ENCODE data around the gene RBM44. TPM values are rescaled to one million over a fixed set of nuclear protein-coding genes. Genes with fewer than 3 reads are reported as not detected.

The RBM44 gene
- total and polyA plus RNA-seq, 3 donors from 2014 or later: 15.0 to 23.4 (median 21.1) TPM

DNA sequence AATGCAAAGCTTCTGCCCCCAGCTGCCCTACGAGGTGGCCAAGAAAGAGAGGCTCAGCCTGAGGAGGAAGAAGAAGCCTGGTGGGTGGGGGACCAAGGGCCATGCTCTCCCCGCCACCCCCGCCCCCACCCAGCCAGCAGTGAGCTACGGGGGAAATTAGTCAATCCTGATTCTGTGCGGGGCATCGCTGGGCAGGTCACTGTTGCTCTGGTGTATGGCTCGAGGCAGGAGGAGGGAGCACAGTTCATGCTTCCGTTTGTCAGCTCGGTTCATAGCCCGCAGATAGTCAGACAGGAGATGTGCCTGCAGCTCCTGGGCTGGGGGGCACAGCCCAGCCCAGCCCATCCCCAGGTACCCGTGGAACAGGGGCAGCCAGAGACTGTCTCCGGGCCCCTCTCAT lies 78.0 kb downstream of the RBM44 start:
- DNase-seq: no peak
- no peak overlapping the region for H3K4me3 ChIP-seq

DNA sequence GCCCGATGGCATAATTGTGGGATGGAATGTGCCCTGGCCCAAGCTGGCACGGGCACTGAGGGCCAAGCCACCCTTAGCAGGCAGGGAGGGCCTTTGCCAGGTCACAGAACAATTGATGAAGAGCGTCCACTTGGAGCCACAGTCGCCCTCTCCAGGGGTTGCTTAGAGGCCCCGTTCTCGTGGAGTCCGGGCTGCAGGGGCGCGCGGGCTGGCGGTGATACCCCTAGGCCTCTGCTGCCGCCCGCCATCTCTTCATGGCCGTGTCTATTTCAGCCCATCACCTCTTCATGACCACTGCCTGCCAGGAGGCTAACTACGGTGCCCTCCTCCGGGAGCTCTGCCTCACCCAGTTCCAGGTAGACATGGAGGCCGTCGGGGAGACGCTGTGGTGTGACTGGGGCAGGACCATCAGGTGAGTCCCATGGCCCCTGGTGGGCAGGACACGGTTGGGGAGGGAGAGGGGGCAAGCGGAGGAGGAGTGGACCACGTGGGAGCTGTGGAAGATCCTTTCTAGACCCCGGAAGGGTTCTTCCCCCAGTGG lies 78.4 kb downstream of the RBM44 start:
- DNase-seq: no peak
- Histone ChIP-seq H3K4me1 (peaks cover 25% of the 10 kb centered on the region), H3K27me3 (no peaks in the 10 kb centered on the region), H3K27ac (no peak overlapping the region), H3K4me3 (no peak overlapping the region), H3K36me3 (ENCODE audit: low read depth, missing control alignments) (no peaks in the 10 kb centered on the region), H3K9me3 (no peaks in the 10 kb centered on the region)
- intact Hi-C loops (cut with DNase I; ENCODE audit: low total_unique reads): no loop called here
- TF ChIP-seq POLR2A (IDR thresholded peaks at IDR 0.05): no peak
- TF ChIP-seq, protein P1, sequence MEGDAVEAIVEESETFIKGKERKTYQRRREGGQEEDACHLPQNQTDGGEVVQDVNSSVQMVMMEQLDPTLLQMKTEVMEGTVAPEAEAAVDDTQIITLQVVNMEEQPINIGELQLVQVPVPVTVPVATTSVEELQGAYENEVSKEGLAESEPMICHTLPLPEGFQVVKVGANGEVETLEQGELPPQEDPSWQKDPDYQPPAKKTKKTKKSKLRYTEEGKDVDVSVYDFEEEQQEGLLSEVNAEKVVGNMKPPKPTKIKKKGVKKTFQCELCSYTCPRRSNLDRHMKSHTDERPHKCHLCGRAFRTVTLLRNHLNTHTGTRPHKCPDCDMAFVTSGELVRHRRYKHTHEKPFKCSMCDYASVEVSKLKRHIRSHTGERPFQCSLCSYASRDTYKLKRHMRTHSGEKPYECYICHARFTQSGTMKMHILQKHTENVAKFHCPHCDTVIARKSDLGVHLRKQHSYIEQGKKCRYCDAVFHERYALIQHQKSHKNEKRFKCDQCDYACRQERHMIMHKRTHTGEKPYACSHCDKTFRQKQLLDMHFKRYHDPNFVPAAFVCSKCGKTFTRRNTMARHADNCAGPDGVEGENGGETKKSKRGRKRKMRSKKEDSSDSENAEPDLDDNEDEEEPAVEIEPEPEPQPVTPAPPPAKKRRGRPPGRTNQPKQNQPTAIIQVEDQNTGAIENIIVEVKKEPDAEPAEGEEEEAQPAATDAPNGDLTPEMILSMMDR (IDR thresholded peaks at IDR 0.05): no peak
- WGBS, 2 donors: 96 to 99% methylated on average over 21 to 23 of the region's 23 CpGs

More for the DNA sequence above, 78.0 kb downstream of the RBM44 start:
- H3K36me3 ChIP-seq (ENCODE audit: low read depth, missing control alignments): no peaks in the 10 kb centered on the region
- H3K27me3 ChIP-seq: no peaks in the 10 kb centered on the region
- peaks cover 25% of the 10 kb centered on the region for H3K4me1 ChIP-seq
- no peaks in the 10 kb centered on the region for H3K9me3 ChIP-seq
- H3K27ac ChIP-seq: no peak overlapping the region
- TF ChIP-seq POLR2A (IDR thresholded peaks at IDR 0.05): no peak
- TF ChIP-seq, protein P1 (IDR thresholded peaks at IDR 0.05): no peak
- intact Hi-C loops (cut with DNase I; ENCODE audit: low total_unique reads): no loop called here
- 87 to 94% methylated on average over 9 to 12 of the region's 12 CpGs for WGBS, 2 donors

DNA sequence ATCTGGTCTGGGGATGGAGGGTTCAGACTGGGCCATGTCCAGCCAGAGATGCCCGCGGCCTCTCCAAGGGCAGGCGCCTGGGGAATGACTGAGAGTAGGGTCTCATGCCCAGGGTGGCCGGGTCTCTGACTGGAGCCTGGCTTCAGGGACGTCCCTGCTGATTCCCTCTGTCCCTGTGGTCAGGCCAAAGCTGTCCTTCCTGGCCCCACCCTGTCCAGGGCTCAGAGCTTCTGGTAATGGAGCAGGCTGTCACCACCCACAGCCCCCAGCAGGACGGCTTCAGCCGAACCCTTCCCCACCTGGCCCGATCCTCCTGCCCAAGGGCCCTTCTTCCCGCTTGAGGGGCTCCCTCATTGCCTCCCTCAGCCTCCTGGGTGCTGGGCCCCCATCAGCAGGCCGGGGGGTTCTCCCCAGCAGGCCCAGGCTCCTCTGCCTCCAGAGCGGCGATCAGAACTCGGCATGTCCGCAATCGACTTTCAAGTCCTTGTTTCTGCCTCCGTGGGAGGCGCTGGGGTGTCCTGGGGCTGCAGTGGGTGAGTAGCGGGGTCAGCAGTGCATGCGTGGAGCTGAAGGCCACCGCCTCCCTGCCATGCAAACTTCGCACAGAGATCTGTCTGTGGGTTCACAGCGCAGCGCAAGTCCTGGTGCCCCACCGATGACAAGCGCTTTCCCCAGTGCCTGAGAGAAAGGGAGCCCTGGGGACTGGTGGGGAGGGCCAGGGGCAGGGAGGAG lies 79.2 kb downstream of the RBM44 start:
- no peak for DNase-seq
- intact Hi-C loops (cut with DNase I; ENCODE audit: low total_unique reads): no loop called here
- Histone ChIP-seq H3K36me3 (ENCODE audit: low read depth, missing control alignments) (no peaks in the 10 kb centered on the region), H3K27me3 (no peaks in the 10 kb centered on the region), H3K4me1 (peaks cover 25% of the 10 kb centered on the region), H3K27ac (no peak overlapping the region), H3K4me3 (no peak overlapping the region), H3K9me3 (no peaks in the 10 kb centered on the region)
- 88 to 93% methylated on average over 22 to 25 of the region's 25 CpGs for WGBS, 2 donors
- TF ChIP-seq, protein P1 (IDR thresholded peaks at IDR 0.05): no peak
- no peak for TF ChIP-seq POLR2A (IDR thresholded peaks at IDR 0.05)

DNA sequence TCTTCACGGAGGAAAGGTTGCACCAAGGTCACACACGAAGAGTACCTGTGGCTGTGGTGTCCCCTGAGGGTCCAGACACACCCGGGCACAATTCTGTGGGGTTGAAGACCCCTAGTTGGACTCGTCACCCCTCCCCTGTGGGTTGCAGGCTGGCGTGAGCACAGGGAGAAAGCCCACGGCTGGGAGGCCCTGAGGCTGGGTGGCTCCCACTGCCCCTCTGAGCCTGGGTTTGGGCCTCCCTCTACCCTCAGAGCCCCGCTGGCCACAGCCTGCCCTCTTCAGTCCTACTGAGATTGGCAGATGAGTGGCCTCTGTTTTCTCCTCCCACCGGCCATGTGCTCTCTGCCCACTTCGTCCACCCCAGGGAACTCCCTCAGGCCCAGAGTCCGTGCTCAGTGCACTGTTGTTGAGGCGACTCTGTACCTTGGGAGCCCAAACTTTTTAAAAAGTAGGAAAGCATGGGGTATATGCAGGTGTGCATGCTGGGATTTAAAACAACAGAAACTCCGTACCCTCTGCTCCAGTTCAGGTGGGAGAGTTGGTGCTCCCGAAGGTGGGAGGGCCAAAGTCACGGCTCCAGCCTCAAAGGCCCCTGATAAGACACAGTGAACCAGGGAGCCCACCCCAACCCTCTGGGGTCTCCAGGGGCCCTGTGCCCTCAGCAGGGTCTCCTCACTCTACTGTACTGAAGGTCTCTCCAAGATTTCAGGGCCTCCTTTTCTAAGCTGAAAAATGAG lies 79.9 kb downstream of the RBM44 start:
- no peaks in the 10 kb centered on the region for H3K27me3 ChIP-seq
- DNase-seq: no peak
- no peaks in the 10 kb centered on the region for H3K36me3 ChIP-seq (ENCODE audit: low read depth, missing control alignments)
- H3K9me3 ChIP-seq: no peaks in the 10 kb centered on the region
- 71 to 77% methylated on average over 10 to 14 of the region's 14 CpGs for WGBS, 2 donors
- TF ChIP-seq POLR2A (IDR thresholded peaks at IDR 0.05): no peak
- TF ChIP-seq, protein P1 (IDR thresholded peaks at IDR 0.05): no peak
- intact Hi-C loops (cut with DNase I; ENCODE audit: low total_unique reads): no loop called here
- H3K4me3 ChIP-seq: no peak overlapping the region
- H3K27ac ChIP-seq: no peak overlapping the region
- peaks cover 19% of the 10 kb centered on the region for H3K4me1 ChIP-seq

All from testis (tissue), 3 donors.